GM23338 (cell line): ENCODE results near the gene UNC5B. TPM values are rescaled to one million over a fixed set of nuclear protein-coding genes. Genes with fewer than 3 reads are reported as not detected.

ENCODE experiments used
- ATAC-seq: fragments of 200-7000 bp; cut with Tn5 transposase; 3 replicates; pipeline ENCODE4 v1.9.1; 2020
- DNase-seq: peaks from one replicate; pipeline ENCODE4 v3.0.0-alpha.2; 2015; ENCODE audit warnings: low spot score
- H2AFZ ChIP-seq: fragments of 200-600 bp; sonication (generic); 2 replicates; pipeline ENCODE4 v1.8.0; 2016; ENCODE audit warnings: antibody characterized with exemption, mild to moderate bottlenecking, moderate library complexity
- H3F3A ChIP-seq: fragments of 200-600 bp; sonication (generic); replicated peaks from 2 replicates; pipeline ENCODE4 v1.8.0; 2017; ENCODE audit warnings: antibody characterized with exemption, mixed run types, low read depth
- H3K27ac ChIP-seq: fragments of 200-600 bp; sonication (generic); 2 replicates; pipeline ENCODE4 v1.6.1; 2016; ENCODE audit warnings: low read depth
- H3K27me3 ChIP-seq: fragments of 200-600 bp; sonication (generic); 2 replicates; pipeline ENCODE4 v1.8.0; 2016; ENCODE audit warnings: mild to moderate bottlenecking, mixed run types, moderate library complexity; ENCODE audit not compliant: insufficient read depth
- H3K36me3 ChIP-seq: fragments of 200-600 bp; sonication (generic); 2 replicates; pipeline ENCODE4 v1.8.0; 2016; ENCODE audit warnings: mild to moderate bottlenecking; ENCODE audit not compliant: insufficient read depth
- H3K4me1 ChIP-seq: fragments of 200-600 bp; sonication (generic); 2 replicates; pipeline ENCODE4 v1.8.0; 2016; ENCODE audit warnings: mild to moderate bottlenecking, moderate library complexity; ENCODE audit not compliant: insufficient read depth
- H3K4me2 ChIP-seq: fragments of 200-600 bp; sonication (generic); 2 replicates; pipeline ENCODE4 v1.7.1; 2017; ENCODE audit warnings: mixed run types
- H3K4me3 ChIP-seq: fragments of 200-600 bp; sonication (generic); 2 replicates; pipeline ENCODE4 v1.6.1; 2016; ENCODE audit warnings: mixed run types
- H3K79me2 ChIP-seq: fragments of 200-600 bp; sonication (generic); replicated peaks from 2 replicates; pipeline ENCODE4 v1.8.0; 2017; ENCODE audit warnings: mild to moderate bottlenecking; ENCODE audit not compliant: insufficient read depth
- H3K9me2 ChIP-seq: fragments of 200-600 bp; sonication (generic); 2 replicates; pipeline ENCODE4 v1.8.0; 2017; ENCODE audit not compliant: insufficient read depth
- H4K20me1 ChIP-seq: fragments of 200-600 bp; sonication (generic); replicated peaks from 2 replicates; pipeline ENCODE4 v1.8.0; 2017; ENCODE audit warnings: mild to moderate bottlenecking; ENCODE audit not compliant: insufficient read depth
- H3K27ac Mint-ChIP-seq: 2 replicates; pipeline ENCODE4 v1.8.0; 2020; ENCODE audit warnings: inconsistent platforms, mild to moderate bottlenecking, moderate library complexity, mixed read lengths
- H3K27me3 Mint-ChIP-seq: 3 replicates; pipeline ENCODE4 v1.8.0; 2022; ENCODE audit warnings: low read depth, mild to moderate bottlenecking, moderate library complexity, mixed read lengths, inconsistent platforms; ENCODE audit not compliant: insufficient read depth, poor library complexity
- H3K36me3 Mint-ChIP-seq: 3 replicates; pipeline ENCODE4 v1.8.0; 2021; ENCODE audit warnings: low read depth, mild to moderate bottlenecking, inconsistent platforms, moderate library complexity, mixed read lengths
- H3K4me1 Mint-ChIP-seq: 3 replicates; pipeline ENCODE4 v1.8.0; 2020; ENCODE audit warnings: mild to moderate bottlenecking, inconsistent platforms, mixed read lengths
- H3K4me3 Mint-ChIP-seq: 3 replicates; pipeline ENCODE4 v1.8.0; 2021; ENCODE audit warnings: moderate library complexity, mild to moderate bottlenecking, inconsistent platforms, mixed read lengths
- H3K9me3 Mint-ChIP-seq: 3 replicates; pipeline ENCODE4 v1.8.0; 2020; ENCODE audit warnings: moderate library complexity, mild to moderate bottlenecking, inconsistent platforms, mixed read lengths
- NANOG ChIP-seq: IDR thresholded peaks from 2 replicates; pipeline ENCODE4 v1.6.1; 2016; ENCODE audit warnings: antibody characterized with exemption, borderline replicate concordance
- ZNF114 ChIP-seq: fragments of 250-450 bp; sonication (Bioruptor Pico); IDR thresholded peaks from 2 replicates; pipeline ENCODE4 v1.5.0; 2020; ENCODE audit warnings: mild to moderate bottlenecking, moderate library complexity
- polyA plus RNA-seq: library from polyadenylated mRNA; unstranded; fragments of >200 nt; fragmentation: Nextera tagmentation; extraction: Ambion mirVana; gene quantifications from 2 replicates; pipeline ENCODE4 v1.2.1, GENCODE V29; 2016
- total RNA-seq: library from RNA; depleted of rRNA; stranded (reverse); fragments of >200 nt; shearing (Covaris generic); gene quantifications from 2 replicates; pipeline ENCODE4 v1.2.3, GENCODE V29; 2014
- TF ChIP-seq, protein P1 (sequence below): fragments of 250-450 bp; sonication (Bioruptor Pico); IDR thresholded peaks from 2 replicates; pipeline ENCODE4 v1.5.0; 2020; ENCODE audit warnings: mild to moderate bottlenecking, moderate library complexity
- TF ChIP-seq, protein P2 (sequence below): IDR thresholded peaks from 2 replicates; pipeline ENCODE4 v1.6.1; 2016; ENCODE audit warnings: antibody characterized with exemption
- TF ChIP-seq, protein P3 (sequence below), 2 experiments: fragments of 200-600 bp in 1 of 2; sonication (generic) in 1 of 2; conservative IDR thresholded peaks; 2 replicates each; pipeline versions ENCODE4 v1.5.1 to v1.6.1; 2016 to 2017; ENCODE audit warnings: antibody characterized with exemption in 2 of 2, low read depth in 2 of 2, mild to moderate bottlenecking in 2 of 2, moderate library complexity in 1 of 2

UNC5B gene
- total and polyA plus RNA-seq, 2 experiments from 2014 or later = 8.0 to 31.2 TPM

DNA sequence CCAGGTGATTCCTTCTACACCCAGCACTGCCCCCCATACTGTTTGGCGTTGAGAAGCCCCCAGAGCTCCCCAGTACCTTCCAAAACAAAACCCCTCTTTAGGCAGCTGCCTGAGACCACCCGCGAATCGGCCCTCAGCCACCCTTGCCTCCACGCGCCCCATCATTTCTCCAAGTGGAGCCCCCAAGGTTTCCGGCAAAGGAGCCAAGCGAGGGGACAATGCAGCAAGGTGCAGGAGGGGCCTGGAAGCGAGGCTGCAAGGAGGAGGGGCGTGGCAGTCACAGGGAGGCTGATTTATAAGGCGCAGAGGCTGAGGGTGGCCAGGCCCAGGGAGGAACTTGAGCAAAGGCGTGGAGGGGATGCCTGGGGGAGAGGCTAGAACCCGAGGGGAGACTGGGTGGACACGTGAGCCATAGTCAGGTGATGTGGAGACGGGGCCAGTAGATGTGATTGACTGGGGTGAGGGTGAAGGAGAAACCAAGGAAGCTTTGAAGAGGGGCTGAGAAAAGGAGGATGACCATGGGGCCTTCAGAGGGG is 122.9 kb downstream of the UNC5B start (continued):
- TF ChIP-seq, protein P1, sequence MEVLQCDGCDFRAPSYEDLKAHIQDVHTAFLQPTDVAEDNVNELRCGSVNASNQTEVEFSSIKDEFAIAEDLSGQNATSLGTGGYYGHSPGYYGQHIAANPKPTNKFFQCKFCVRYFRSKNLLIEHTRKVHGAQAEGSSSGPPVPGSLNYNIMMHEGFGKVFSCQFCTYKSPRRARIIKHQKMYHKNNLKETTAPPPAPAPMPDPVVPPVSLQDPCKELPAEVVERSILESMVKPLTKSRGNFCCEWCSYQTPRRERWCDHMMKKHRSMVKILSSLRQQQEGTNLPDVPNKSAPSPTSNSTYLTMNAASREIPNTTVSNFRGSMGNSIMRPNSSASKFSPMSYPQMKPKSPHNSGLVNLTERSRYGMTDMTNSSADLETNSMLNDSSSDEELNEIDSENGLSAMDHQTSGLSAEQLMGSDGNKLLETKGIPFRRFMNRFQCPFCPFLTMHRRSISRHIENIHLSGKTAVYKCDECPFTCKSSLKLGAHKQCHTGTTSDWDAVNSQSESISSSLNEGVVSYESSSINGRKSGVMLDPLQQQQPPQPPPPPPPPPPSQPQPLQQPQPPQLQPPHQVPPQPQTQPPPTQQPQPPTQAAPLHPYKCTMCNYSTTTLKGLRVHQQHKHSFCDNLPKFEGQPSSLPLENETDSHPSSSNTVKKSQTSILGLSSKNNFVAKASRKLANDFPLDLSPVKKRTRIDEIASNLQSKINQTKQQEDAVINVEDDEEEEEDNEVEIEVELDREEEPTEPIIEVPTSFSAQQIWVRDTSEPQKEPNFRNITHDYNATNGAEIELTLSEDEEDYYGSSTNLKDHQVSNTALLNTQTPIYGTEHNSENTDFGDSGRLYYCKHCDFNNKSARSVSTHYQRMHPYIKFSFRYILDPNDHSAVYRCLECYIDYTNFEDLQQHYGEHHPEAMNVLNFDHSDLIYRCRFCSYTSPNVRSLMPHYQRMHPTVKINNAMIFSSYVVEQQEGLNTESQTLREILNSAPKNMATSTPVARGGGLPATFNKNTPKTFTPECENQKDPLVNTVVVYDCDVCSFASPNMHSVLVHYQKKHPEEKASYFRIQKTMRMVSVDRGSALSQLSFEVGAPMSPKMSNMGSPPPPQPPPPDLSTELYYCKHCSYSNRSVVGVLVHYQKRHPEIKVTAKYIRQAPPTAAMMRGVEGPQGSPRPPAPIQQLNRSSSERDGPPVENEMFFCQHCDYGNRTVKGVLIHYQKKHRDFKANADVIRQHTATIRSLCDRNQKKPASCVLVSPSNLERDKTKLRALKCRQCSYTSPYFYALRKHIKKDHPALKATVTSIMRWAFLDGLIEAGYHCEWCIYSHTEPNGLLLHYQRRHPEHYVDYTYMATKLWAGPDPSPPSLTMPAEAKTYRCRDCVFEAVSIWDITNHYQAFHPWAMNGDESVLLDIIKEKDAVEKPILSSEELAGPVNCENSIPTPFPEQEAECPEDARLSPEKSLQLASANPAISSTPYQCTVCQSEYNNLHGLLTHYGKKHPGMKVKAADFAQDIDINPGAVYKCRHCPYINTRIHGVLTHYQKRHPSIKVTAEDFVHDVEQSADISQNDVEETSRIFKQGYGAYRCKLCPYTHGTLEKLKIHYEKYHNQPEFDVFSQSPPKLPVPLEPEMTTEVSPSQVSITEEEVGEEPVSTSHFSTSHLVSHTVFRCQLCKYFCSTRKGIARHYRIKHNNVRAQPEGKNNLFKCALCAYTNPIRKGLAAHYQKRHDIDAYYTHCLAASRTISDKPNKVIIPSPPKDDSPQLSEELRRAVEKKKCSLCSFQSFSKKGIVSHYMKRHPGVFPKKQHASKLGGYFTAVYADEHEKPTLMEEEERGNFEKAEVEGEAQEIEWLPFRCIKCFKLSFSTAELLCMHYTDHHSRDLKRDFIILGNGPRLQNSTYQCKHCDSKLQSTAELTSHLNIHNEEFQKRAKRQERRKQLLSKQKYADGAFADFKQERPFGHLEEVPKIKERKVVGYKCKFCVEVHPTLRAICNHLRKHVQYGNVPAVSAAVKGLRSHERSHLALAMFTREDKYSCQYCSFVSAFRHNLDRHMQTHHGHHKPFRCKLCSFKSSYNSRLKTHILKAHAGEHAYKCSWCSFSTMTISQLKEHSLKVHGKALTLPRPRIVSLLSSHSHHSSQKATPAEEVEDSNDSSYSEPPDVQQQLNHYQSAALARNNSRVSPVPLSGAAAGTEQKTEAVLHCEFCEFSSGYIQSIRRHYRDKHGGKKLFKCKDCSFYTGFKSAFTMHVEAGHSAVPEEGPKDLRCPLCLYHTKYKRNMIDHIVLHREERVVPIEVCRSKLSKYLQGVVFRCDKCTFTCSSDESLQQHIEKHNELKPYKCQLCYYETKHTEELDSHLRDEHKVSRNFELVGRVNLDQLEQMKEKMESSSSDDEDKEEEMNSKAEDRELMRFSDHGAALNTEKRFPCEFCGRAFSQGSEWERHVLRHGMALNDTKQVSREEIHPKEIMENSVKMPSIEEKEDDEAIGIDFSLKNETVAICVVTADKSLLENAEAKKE (CRISPR knock-in tag) = no peak
- TF ChIP-seq, protein P2, sequence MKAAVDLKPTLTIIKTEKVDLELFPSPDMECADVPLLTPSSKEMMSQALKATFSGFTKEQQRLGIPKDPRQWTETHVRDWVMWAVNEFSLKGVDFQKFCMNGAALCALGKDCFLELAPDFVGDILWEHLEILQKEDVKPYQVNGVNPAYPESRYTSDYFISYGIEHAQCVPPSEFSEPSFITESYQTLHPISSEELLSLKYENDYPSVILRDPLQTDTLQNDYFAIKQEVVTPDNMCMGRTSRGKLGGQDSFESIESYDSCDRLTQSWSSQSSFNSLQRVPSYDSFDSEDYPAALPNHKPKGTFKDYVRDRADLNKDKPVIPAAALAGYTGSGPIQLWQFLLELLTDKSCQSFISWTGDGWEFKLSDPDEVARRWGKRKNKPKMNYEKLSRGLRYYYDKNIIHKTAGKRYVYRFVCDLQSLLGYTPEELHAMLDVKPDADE = no peak
- TF ChIP-seq NANOG (no peak), ZNF114 (CRISPR knock-in tag) (no peak)

DNA sequence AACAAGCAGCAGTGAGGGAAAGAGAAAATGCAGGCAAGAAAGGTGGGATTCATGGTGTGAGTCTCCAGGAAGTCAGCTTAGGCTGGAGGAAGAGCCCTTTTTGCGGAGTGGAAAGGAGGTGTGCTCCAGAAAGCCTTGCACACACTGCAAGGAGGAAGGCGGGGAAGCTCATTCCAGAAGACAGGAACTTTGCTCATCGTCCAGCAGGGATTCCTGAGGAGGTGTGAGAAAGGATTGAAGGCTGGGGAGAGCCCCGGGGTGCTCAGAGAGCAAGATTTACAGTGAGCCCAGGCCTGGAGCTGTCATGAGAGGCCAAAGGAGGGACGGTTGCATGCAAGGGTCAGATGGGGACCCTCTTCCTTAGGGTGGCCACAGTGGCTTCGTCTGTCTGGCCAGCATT is 124.3 kb downstream of the UNC5B start:
- H3K27ac ChIP-seq = no peak overlapping the region
- no peak for DNase-seq
- Mint-ChIP-seq H3K4me1 (peaks cover 39% of the 10 kb centered on the region), H3K27me3 (peaks cover 28% of the 10 kb centered on the region), H3K4me3 (no peak overlapping the region; the same call in 2 of the 3 replicates), H3K27ac (no peak overlapping the region), H3K36me3 (peaks cover 11% of the 10 kb centered on the region), H3K9me3 (no peaks in the 10 kb centered on the region)
- no peaks in the 10 kb centered on the region for H3K27me3 ChIP-seq
- peaks cover under 1% of the 10 kb centered on the region; the same call in 1 of the 2 replicates for H3K4me1 ChIP-seq
- no peaks in the 10 kb centered on the region for H3K9me2 ChIP-seq
- no peaks in the 10 kb centered on the region; the same call in 1 of the 2 replicates for H3K36me3 ChIP-seq
- no peaks in the 10 kb centered on the region for H3F3A ChIP-seq
- no peak overlapping the region for H3K4me3 ChIP-seq
- no peak overlapping the region for H2AFZ ChIP-seq
- no peaks in the 10 kb centered on the region for H4K20me1 ChIP-seq
- TF ChIP-seq, protein P2 = no peak
- TF ChIP-seq, protein P3, sequence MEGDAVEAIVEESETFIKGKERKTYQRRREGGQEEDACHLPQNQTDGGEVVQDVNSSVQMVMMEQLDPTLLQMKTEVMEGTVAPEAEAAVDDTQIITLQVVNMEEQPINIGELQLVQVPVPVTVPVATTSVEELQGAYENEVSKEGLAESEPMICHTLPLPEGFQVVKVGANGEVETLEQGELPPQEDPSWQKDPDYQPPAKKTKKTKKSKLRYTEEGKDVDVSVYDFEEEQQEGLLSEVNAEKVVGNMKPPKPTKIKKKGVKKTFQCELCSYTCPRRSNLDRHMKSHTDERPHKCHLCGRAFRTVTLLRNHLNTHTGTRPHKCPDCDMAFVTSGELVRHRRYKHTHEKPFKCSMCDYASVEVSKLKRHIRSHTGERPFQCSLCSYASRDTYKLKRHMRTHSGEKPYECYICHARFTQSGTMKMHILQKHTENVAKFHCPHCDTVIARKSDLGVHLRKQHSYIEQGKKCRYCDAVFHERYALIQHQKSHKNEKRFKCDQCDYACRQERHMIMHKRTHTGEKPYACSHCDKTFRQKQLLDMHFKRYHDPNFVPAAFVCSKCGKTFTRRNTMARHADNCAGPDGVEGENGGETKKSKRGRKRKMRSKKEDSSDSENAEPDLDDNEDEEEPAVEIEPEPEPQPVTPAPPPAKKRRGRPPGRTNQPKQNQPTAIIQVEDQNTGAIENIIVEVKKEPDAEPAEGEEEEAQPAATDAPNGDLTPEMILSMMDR (conservative IDR thresholded peaks at IDR 0.05; ENCODE audit: low read depth in 2 of 2) = no peak
- no peak overlapping the region for H3K4me2 ChIP-seq
- no peaks in the 10 kb centered on the region for H3K79me2 ChIP-seq
- ATAC-seq = peak; percentile 16; the same call in 2 of the 3 replicates
